T1000 (cell line): Measurements from ENCODE around the gene MPP7.

Experiments
- DNase-seq: peaks from one replicate; lab custom pipeline; 2025; ENCODE audit warnings: mixed read lengths; lab: John Stamatoyannopoulos, UW

MPP7 gene

GRCh38 chr10:28305553-28305952, 2.7 kb upstream of the MPP7 start:
- no peak for DNase-seq

DNA sequence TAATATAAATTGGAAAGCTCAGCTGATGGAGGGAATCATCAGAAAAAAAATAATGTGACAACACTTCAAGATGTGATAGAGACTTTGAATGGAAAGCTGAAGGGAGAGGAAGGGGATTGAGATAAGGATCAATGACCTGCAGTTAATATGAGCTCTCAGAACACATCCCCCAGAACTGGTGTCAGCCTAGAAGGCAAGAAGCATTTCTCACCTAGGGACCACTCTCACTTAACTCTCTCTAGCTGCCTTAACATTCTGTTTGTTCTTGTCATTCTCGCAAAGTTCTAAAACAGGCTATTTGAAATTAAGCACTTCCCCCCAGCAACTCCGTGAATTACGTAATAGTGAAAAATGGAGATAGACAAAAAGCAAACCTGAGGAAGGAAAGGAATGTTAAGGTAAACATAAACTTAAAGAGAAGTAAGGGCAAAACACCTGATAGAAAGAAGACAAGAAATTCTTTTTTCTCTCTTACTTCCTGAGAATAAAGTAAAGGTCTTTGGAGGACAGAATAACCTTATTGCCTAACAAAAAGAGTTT, 1.2 kb upstream of the MPP7 start:
- DNase-seq: no peak

DNA sequence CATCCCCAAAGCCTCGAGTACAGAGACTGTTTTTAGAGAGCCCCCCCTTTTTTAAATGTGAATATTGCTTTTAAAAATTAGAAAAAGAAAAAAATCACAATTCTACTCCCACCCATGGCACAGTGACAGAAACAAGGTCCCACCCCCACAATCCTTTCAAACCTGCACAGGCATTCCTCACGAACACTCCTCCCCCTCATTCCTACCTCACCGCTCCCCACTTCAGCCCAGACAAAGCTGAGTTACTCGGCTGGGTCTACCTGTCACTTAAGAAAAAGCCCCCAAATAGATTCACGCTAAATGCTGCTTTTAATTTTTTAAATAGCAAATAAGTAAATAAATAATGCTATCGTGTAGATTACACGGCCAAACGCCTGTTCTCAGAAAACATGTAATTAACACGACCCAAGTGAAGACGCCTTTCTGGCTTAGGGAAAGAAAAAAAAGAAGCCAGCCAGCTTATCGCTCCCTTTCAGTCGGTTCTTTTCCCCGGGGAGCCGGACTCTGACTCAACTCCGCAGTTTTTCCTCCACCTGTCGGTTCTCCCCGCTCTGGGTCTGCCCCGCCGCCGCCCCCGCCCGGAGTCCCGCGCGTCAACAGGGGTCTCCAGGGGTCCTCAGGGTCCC, 739 bp downstream of the MPP7 start:
- peak; percentile 19 for DNase-seq

GRCh38 chr10:28300027-28300426, 2.8 kb downstream of the MPP7 start:
- DNase-seq: no peak

- DNase-seq: no peak
These were observed 3.9 kb downstream of the MPP7 start for GRCh38 chr10:28298951-28299350.

DNA sequence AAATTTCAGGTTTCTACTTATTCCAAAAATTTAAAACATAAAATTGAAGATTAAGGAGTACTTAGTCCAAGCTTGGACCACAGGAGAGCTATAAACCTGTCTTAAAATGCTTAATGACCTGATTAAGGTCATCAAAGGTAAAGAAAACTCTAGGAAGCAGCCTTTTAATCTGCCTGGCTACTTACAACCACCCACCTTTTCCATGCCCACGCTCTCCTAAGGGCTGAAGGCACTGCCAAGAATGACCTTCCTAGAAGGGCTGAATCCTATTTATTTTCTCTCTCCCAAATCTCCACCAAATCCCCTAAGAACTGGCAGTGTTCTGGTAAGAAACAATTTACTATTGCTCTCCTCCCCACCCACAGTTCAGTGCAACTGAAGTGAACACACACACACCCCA, 6.8 kb downstream of the MPP7 start:
- DNase-seq: no peak

- no peak for DNase-seq
These were observed 7.5 kb downstream of the MPP7 start for GRCh38 chr10:28295336-28295735.

- DNase-seq: no peak
These were observed 8.1 kb downstream of the MPP7 start for GRCh38 chr10:28294809-28295208.

DNA sequence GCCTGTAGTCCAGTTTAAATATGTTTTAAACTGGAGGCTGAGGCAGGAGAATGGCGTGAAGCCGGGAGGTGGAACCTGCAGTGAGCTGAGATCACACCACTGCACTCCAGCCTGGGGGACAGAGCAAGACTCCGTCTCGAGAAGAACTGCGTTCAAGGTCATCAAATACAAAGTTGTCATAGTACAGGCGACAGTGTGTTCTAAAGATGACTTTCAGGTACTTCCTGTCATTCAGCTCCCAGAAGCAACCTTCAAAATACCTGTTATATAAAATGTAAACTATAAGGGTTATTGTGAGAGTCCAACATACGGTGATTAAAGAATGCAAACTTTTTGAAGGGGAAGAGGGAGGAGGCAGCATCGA, 8.7 kb downstream of the MPP7 start:
- DNase-seq: no peak

DNA sequence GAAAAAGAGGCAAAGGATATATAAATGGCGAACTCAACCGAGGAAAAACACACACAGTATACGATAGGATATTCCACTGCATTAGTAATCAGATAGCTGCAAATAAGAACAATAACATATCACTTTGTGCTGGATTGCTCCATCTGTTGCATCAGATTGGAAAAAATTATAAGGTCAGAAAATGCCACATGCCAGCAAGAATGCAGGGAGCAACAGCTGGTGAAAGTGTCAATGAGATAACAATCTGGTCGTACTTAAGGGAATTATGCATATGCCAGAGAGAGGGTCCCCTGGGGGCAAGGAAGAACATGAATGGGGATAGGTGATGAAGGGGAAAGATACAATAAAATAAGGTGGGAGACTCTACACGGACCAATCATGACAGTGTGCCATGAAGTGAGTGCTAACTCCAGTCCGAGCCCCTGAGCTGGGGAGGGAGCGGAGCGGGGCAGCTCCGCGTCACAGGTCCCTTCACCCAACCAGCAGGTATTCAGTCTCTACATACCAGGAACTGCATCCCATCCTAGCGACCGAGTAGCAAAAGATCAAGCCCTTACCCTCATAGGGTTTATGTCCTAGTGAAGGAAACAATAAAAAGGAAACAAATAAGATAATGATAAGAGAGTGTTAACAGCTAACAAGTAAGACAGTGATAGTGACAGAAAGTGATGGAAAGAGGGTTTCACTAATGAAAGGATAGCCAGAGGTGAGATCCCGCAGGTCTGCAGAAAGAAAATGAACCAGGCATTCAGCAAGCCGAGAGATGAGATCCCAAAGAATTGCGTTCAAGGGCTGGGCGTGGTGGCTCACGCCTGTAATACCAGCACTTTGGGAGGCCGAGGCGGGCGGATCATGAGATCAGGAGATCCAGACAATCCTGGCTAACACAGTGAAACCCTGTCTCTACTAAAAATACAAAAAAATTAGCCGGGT, 9.4 kb downstream of the MPP7 start:
- DNase-seq: no peak

DNA sequence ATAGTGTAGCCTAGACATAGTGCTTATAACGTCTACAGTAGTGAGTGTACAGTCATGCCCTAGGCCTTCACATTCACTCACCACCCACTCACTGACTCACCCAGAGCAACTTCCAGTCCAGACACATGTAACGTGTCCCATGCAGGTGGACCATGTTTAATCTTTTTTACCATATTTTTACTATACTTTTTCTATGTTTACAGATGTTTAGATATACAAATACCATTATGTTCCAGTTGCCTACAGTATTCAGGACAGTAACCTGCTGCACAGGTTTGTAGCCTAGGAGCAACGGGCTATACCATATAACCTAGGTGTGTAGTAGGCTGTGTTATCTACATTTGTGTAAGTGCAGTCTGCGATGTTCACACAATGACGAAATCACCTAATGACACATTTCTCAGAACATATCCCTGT, 11.0 kb downstream of the MPP7 start:
- no peak for DNase-seq

GRCh38 chr10:28285816-28286215, 17.0 kb downstream of the MPP7 start:
- DNase-seq: no peak

DNA sequence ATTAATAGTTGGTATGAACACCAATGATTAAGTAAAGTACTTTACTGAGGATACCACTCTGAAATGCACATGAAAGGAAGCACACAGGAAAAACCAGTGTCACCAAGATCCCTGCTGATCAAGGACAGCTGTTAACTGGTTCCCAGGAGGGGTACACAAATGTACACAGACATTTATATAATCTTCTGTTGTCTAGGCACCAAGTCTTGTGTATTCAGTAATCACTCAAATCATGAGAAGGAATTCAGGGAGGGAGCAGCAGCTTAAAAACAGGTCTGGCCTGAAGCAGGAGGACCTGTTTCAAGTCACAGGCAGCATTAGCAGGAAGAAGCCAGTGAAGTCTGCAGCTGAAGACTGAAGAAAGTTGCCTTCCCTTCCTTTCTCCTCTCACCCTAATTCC, 18.7 kb downstream of the MPP7 start:
- DNase-seq: no peak

DNA sequence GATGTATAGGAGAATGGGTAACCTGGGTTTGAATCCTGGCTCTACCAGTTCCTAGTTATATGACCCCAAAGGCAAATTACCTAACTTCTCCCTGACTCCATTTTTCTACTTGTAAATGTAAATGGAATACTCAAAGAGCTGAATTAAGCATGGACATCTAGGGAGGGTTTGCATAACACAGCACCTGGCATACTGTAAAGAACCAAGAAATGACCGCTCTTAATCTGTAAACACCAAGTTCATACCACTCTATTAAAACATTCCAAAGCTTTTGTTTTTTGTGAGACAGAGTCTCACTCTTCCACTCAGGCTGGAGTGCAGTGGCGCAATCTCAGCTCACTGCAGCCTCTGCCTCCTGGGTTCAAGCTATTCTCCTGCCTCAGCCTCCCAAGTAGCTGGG, 19.6 kb downstream of the MPP7 start:
- DNase-seq: no peak

DNA sequence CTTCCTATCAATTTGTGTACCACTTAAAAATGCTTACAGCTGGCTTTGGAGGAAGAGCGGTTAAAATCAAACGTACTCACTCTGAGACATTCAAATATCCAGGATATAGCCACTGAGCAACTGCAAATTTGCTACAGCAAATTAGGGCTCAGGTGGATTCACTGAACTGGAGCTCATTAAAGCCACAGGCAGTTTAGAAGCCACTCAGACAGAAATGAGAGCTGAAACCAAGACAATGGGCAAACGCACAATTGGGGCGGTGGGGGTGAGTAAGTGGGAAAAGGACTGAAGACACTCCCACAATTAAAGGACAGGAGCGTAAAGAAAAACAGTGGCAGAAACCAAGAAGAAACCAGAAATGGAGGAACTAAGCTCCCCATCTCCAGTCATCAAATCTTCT, 20.5 kb downstream of the MPP7 start:
- no peak for DNase-seq

- DNase-seq: no peak
These were observed 21.0 kb downstream of the MPP7 start for GRCh38 chr10:28281726-28282315.

DNA sequence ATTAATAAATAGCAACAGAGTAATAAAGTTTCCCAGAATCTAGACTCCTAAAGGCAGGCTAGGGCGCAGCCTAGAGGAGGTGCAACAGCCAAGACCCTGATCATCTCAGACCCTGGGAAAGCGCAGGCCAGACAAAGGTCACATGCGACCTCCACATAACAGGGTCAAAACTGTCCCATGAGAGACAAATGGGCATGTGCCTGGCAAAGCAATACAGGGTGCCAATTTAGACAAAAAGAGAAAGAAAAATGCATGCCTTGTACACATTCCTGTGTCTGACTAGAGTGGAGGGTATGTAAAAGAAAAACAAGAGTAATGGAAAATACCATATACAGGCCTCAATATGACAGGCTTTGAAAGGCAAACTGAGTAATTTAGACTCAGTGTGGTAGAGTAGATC, 22.2 kb downstream of the MPP7 start:
- DNase-seq: no peak

DNA sequence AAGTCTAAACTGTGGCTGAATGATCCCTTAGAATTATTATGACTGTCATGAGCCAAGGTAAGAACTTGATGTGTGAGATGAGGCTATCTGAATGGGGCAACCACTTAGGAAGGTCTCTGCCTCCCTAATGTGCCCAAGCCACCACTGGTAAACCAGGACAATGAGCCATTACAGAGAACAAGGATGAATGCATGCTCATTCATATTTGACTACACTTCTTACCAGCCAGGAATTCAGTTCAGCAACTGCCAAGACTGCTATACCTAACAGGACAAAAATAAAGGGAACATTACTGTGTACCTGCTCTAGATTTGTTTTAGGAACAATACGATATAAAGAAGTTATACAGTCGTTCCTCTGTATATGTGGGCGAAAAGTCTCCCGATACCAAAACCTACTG, 23.0 kb downstream of the MPP7 start:
- no peak for DNase-seq

DNA sequence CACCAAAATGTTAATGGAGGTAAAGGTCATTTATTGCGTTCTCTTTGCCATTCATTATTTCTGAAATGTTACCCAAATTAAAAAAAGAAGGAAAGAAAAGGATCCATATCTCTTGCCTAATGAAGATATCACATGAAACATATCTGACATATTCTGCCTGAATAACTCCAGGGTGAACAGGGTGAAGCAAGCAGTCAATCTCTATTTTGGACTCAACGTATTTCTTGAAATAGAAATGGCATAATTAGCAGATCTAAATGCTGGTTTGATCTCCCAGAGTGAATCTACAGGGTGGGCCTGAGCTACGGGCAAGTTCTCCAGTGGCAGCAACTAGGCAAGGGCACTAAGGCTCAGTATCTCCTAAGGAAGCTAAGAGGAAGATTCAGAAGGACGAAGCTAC, 24.0 kb downstream of the MPP7 start:
- DNase-seq: no peak

- DNase-seq: no peak
These were observed 26.5 kb downstream of the MPP7 start for GRCh38 chr10:28276384-28276783.

DNA sequence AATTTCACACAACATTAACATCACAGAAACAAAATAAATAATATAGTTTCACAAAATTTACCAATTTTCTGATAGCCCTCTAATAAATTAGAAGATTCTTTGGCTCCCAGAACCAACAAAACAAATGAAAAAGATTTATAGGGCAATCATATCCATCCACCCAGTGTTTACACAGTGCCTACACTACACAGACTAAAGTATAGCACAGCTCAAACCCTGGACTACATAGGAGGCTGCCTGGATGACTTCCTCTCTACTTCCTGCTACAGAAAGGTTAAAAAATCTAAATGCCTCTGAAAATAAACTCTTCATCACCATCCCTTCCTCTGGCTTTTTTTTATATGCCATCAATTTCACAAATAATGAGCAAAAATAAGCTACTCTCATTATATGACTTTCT, 28.4 kb downstream of the MPP7 start:
- DNase-seq: no peak

GRCh38 chr10:28273343-28273742, 29.5 kb downstream of the MPP7 start:
- no peak for DNase-seq

GRCh38 chr10:28269842-28270456, 32.9 kb downstream of the MPP7 start:
- DNase-seq: no peak
